Testis (tissue), 3 donors: ENCODE data around the gene DNAH6. TPM values are rescaled to one million over a fixed set of nuclear protein-coding genes. Genes with fewer than 3 reads are reported as not detected.

Source experiments
- DNase-seq: peaks from one replicate; pipeline ENCODE4 v3.0.0-alpha.2; 2019
- H3K27ac ChIP-seq, 2 donors: fragments of 200-600 bp; sonication (generic); one replicate each; pipeline ENCODE4 v1.5.1; 2019
- H3K27me3 ChIP-seq: fragments of 200-600 bp; sonication (generic); one replicate; pipeline ENCODE4 v1.5.1; 2019
- H3K36me3 ChIP-seq: fragments of 200-600 bp; sonication (generic); one replicate; pipeline ENCODE4 v1.5.1; 2017; ENCODE audit warnings: low read depth; ENCODE audit errors: missing control alignments
- H3K4me1 ChIP-seq: fragments of 200-600 bp; sonication (generic); one replicate; pipeline ENCODE4 v1.5.1; 2019
- H3K4me3 ChIP-seq, 2 donors: fragments of 200-600 bp; sonication (generic); one replicate each; pipeline ENCODE4 v1.5.1; 2017 to 2019
- H3K9me3 ChIP-seq: fragments of 200-600 bp; sonication (generic); one replicate; pipeline ENCODE4 v1.5.1; 2017
- POLR2A ChIP-seq: fragments of 450-650 bp; IDR thresholded peaks from one replicate; pipeline ENCODE4 v1.6.1; 2017; ENCODE audit warnings: antibody characterized with exemption, mild to moderate bottlenecking, moderate library complexity
- WGBS, 2 donors: methylation state at CpG; one replicate each; pipeline ENCODE4 v1.1.5; 2018; 5-methylcytosine and 5-hydroxymethylcytosine counted together
- intact Hi-C: fragments of 100-400 bp; cut with DNase I; formaldehyde crosslinking; loops from one replicate; pipeline ENCODE4 v1.15.1; 2023; ENCODE audit warnings: low total_unique reads
- polyA plus RNA-seq: library from polyadenylated mRNA; stranded (reverse); fragments of 350-450 nt; fragmentation: Illumina TruSeq; extraction: RNeasy Lipid Tissue Mini Kit (QIAGEN cat#74804); gene quantifications from one replicate; pipeline ENCODE4 v1.2.3, GENCODE V29; 2014; ENCODE audit warnings: low read depth, low replicate concordance; ENCODE audit not compliant: insufficient read depth
- total RNA-seq, 2 donors: library from RNA; depleted of rRNA; stranded (reverse); fragments of >200 nt; gene quantifications; one replicate each; pipeline ENCODE4 v1.2.3, GENCODE V29; 2016
- TF ChIP-seq, protein P1 (sequence below), 3 experiments: fragments of 450-650 bp in 2 of 3; fragments of 200-600 bp in 1 of 3; sonication (generic) in 1 of 3; IDR thresholded peaks; one replicate each; pipeline ENCODE4 v1.5.1; 2016 to 2019; ENCODE audit warnings: antibody characterized with exemption in 3 of 3, mild to moderate bottlenecking in 2 of 3, moderate library complexity in 1 of 3

DNAH6 gene
- total and polyA plus RNA-seq, 3 donors from 2014 or later = 7.1 to 18.4 (median 11.8) TPM

DNA sequence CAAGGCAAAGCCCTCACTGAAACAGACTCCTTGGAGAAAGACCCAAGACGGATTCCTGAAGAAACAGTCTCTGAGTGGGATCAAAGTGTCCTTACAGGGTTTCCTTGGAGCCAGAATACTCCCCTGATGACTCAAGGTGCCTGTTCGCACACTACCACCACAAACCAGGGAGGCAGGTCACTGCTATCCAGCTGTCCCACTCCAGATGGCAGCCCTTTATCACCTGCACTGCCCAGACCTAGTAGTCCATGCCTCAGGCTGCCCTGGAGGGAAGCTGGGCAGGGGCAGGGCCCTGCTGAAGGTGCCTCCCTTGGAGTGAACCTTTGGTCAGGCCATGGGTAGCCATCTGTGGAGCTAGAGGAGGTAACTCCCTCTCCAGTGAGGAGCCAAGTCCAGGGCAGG, 330.4 kb downstream of the DNAH6 start:
- Histone ChIP-seq H3K27me3 (no peaks in the 10 kb centered on the region), H3K4me3 (no peak overlapping the region), H3K4me1 (no peaks in the 10 kb centered on the region), H3K27ac (no peak overlapping the region), H3K36me3 (no peaks in the 10 kb centered on the region), H3K9me3 (no peaks in the 10 kb centered on the region)
- no peak for DNase-seq
- WGBS, 2 donors = 75 to 83% methylated on average over 1 to 2 of the region's 2 CpGs
- intact Hi-C loops = no loop called here
- TF ChIP-seq POLR2A = no peak
- TF ChIP-seq, protein P1, sequence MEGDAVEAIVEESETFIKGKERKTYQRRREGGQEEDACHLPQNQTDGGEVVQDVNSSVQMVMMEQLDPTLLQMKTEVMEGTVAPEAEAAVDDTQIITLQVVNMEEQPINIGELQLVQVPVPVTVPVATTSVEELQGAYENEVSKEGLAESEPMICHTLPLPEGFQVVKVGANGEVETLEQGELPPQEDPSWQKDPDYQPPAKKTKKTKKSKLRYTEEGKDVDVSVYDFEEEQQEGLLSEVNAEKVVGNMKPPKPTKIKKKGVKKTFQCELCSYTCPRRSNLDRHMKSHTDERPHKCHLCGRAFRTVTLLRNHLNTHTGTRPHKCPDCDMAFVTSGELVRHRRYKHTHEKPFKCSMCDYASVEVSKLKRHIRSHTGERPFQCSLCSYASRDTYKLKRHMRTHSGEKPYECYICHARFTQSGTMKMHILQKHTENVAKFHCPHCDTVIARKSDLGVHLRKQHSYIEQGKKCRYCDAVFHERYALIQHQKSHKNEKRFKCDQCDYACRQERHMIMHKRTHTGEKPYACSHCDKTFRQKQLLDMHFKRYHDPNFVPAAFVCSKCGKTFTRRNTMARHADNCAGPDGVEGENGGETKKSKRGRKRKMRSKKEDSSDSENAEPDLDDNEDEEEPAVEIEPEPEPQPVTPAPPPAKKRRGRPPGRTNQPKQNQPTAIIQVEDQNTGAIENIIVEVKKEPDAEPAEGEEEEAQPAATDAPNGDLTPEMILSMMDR (IDR thresholded peaks at IDR 0.05) = no peak

DNA sequence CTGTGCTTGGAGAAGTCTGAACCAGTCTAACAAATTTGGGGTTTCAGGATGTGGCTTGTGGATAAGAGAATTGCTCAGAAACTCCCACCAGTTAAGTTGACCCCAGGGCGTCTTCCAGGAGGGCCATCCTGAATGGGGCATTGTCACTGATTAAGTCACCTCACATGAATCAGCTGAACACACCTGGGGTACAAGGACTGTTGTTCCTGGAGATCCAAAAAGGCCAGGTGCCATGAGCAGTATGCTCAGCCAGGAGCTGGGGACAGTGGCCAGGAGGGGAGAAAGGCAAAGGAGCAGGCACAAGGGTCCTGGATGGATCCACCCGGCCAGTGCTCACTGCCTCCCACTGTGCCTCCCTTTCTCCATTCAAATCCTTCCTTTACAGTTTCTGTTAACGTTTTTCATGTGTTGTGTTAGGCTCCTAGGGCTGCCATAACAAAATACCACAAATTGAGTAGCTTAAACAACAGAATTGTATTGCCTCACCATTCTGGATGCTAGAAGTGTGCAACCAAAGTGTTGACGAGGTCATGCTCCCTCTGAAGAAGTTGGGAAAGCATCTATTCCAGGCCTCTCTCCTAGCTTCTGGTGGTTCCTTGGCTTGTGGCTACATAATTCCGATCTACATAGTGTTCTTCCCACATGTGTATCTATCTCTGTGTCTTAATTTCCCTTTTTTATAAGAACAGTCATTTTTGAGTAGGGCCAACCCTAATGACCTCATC, 331.2 kb downstream of the DNAH6 start:
- Histone ChIP-seq H3K27me3 (no peaks in the 10 kb centered on the region), H3K36me3 (no peaks in the 10 kb centered on the region), H3K4me3 (no peak overlapping the region), H3K27ac (no peak overlapping the region), H3K4me1 (no peaks in the 10 kb centered on the region), H3K9me3 (no peaks in the 10 kb centered on the region)
- no peak for DNase-seq
- intact Hi-C loops = no loop called here
- WGBS, 2 donors = 81% methylated on average over 5 of the region's 5 CpGs
- no peak for TF ChIP-seq POLR2A
- TF ChIP-seq, protein P1 (IDR thresholded peaks at IDR 0.05) = no peak

DNA sequence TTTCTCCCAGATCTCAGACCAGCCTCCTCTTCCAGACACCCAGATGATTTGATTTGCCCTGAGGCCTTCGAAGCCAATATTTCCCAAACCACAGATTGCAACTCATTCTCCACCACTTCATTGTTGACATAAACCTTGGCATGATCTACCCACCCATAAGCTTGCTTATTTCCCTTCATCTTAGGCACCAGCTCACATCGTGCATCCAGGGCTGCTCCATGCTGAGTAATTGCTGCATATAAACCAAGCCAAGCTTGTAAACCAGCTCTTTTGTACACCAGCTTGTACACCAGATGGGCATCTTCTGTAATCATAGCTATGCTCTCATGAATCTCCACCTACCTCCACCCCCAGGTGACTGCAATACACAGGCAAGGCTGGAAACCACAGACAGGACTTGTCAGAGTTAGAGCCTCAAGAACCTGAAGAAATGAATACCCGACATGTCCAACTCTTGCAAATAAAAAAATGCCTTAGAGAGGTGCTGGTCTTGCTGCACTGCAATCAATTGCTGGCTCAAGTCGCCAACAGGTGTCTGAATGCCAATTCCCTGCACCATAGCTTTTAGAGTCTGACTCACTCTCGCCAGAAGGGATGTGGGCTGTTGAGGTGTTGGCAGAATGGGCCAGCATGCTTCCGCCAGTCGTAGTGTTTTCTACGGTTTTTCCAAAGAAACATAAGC, 333.1 kb downstream of the DNAH6 start:
- intact Hi-C loops = no loop called here
- no peak for DNase-seq
- TF ChIP-seq, protein P1 (IDR thresholded peaks at IDR 0.05) = no peak
- TF ChIP-seq POLR2A = no peak
- WGBS, 2 donors = 86 to 88% methylated on average over 8 of the region's 8 CpGs
- Histone ChIP-seq H3K9me3 (no peaks in the 10 kb centered on the region), H3K4me3 (no peak overlapping the region), H3K27me3 (no peaks in the 10 kb centered on the region), H3K4me1 (no peaks in the 10 kb centered on the region), H3K27ac (no peak overlapping the region), H3K36me3 (no peaks in the 10 kb centered on the region)

DNA sequence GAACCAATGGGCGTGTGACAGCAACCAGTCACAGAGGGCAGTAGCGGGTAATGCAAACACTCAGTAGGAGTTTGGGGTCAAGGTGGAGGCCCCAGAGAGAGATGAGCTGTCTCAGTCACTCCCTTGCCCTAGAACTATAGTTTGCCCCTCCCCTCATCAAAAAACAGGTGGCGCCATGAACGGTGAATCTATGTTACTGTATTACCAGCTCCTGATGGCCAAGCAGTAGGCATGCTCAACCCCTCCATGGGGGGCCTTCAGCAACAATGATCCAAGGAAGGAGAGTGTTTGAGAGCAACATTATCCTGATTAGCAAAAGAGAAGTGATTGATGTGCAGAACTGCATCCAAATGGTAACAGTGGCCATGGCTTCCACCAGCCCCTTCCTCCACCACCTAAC, 334.2 kb downstream of the DNAH6 start:
- H3K36me3 ChIP-seq = no peaks in the 10 kb centered on the region
- TF ChIP-seq POLR2A = no peak
- TF ChIP-seq, protein P1 (IDR thresholded peaks at IDR 0.05) = no peak
- no peak overlapping the region for H3K4me3 ChIP-seq
- no peaks in the 10 kb centered on the region for H3K4me1 ChIP-seq
- intact Hi-C loops = no loop called here
- 85 to 96% methylated on average over 4 of the region's 4 CpGs for WGBS, 2 donors
- no peak for DNase-seq
- no peaks in the 10 kb centered on the region for H3K27me3 ChIP-seq
- no peaks in the 10 kb centered on the region for H3K9me3 ChIP-seq
- no peak overlapping the region for H3K27ac ChIP-seq

DNA sequence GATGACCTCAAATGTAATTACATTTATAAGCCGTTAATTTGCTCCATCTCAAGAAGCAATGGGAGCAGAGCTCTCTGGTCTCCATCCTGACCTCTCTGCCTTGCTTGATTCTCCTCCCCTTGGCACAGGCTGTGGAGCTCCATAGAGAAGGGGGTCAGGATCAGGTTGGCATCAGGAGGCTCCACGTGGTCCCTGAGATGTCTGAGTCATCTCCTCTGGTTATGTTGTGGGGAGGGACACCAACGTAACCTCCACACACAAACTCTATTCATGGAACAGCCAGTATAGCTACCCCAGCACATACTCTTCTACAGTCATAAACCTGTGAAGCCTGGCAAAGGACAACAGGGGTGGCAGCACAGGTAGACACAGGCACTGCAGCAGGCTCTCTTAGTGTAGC, 335.6 kb downstream of the DNAH6 start:
- Histone ChIP-seq H3K27me3 (no peaks in the 10 kb centered on the region), H3K4me1 (no peaks in the 10 kb centered on the region), H3K9me3 (no peaks in the 10 kb centered on the region), H3K27ac (no peak overlapping the region), H3K36me3 (no peaks in the 10 kb centered on the region), H3K4me3 (no peak overlapping the region)
- DNase-seq = no peak
- 71 to 81% methylated on average over 3 of the region's 3 CpGs for WGBS, 2 donors
- no peak for TF ChIP-seq POLR2A
- TF ChIP-seq, protein P1 (IDR thresholded peaks at IDR 0.05) = no peak
- intact Hi-C loops = no loop called here
